HepG2 (cell line): ENCODE data around the gene AMBRA1. TPM values are rescaled to one million over a fixed set of nuclear protein-coding genes. Genes with fewer than 3 reads are reported as not detected.

ENCODE experiments used
- ATAC-seq: fragments of 200-7000 bp; cut with Tn5 transposase; 3 replicates; pipeline ENCODE4 v1.9.1; 2020; ENCODE audit warnings: mild to moderate bottlenecking, moderate library complexity
- BruUV-seq: library from RNA; stranded (reverse); fragments of 400-500 nt; replicated peaks from 2 replicates; lab custom pipeline; 2021; lab: Mats Ljungman, UMichigan
- CTCF ChIA-PET: fragments of 300-600 bp; formaldehyde crosslinking; extraction: SDS; loops from one replicate; lab custom pipeline; 2021; ENCODE audit warnings: low total read pairs, inconsistent platforms, low intra/inter-chr PET ratio; lab: Yijun Ruan, JAX
- POLR2A ChIA-PET: fragments of 350-600 bp; sonication (Branson Sonifier 250); formaldehyde crosslinking; loops from one replicate; lab custom pipeline; 2020; ENCODE audit warnings: antibody characterized with exemption, inconsistent platforms; lab: Yijun Ruan, JAX
- DNase-seq: peaks from one replicate; pipeline ENCODE4 v3.0.0-alpha.2; 2015; ENCODE audit warnings: low spot score
- FAIRE-seq: peaks from 3 replicates; lab custom pipeline; 2011; peaks lifted over from hg19 to GRCh38; lab: Jason Lieb, UNC
- H2AFZ ChIP-seq: one replicate; pipeline ENCODE4 v1.6.1; 2011; ENCODE audit warnings: low read length, inconsistent platforms
- H3K27ac ChIP-seq: fragments of 300-600 bp; 3 replicates; pipeline ENCODE4 v1.8.0; 2011; ENCODE audit warnings: mixed run types, mild to moderate bottlenecking, mixed read lengths, low read length, inconsistent platforms; ENCODE audit not compliant: insufficient read depth; ENCODE audit errors: extremely low read length
- H3K27me3 ChIP-seq, 2 experiments: fragments of 200-600 bp in 1 of 2; 2 replicates in 1 of 2; 3 replicates in 1 of 2; pipeline versions ENCODE4 v1.6.0 to v1.8.0; 2011; ENCODE audit warnings: low read length in 2 of 2, mild to moderate bottlenecking in 2 of 2, moderate library complexity in 2 of 2, inconsistent platforms in 1 of 2; ENCODE audit not compliant: insufficient read depth in 2 of 2, control insufficient read depth in 1 of 2
- H3K36me3 ChIP-seq, 2 experiments: fragments of 200-600 bp in 1 of 2; replicated peaks in 1 of 2; 2 replicates in 1 of 2; 3 replicates in 1 of 2; pipeline versions ENCODE4 v1.5.1 to v1.8.0; 2011; ENCODE audit warnings: low read length in 2 of 2, inconsistent platforms in 1 of 2; ENCODE audit not compliant: insufficient read depth in 2 of 2, control insufficient read depth in 1 of 2
- H3K4me1 ChIP-seq: 2 replicates; pipeline ENCODE4 v1.5.1; 2012; ENCODE audit warnings: low read length, inconsistent platforms; ENCODE audit not compliant: insufficient read depth
- H3K4me2 ChIP-seq: 2 replicates; pipeline ENCODE4 v1.6.0; 2011; ENCODE audit warnings: low read depth, low read length, inconsistent platforms
- H3K4me3 ChIP-seq, 3 experiments: fragments of 200-600 bp in 1 of 3; sonication (generic), shearing (Covaris generic) in 1 of 3; replicated peaks in 1 of 3; 2 replicates each; pipeline ENCODE4 v1.5.1; 2011 to 2016; ENCODE audit warnings: low read length in 3 of 3, inconsistent platforms in 2 of 3, low read depth in 2 of 3, mild to moderate bottlenecking in 2 of 3, control low read depth in 1 of 3, mixed read lengths in 1 of 3; ENCODE audit not compliant: insufficient read depth in 1 of 3
- H3K79me2 ChIP-seq: one replicate; pipeline ENCODE4 v1.6.1; 2011; ENCODE audit warnings: low read length, inconsistent platforms; ENCODE audit not compliant: insufficient read depth
- H3K9ac ChIP-seq: 2 replicates; pipeline ENCODE4 v1.6.0; 2011; ENCODE audit warnings: mild to moderate bottlenecking, low read depth, low read length, inconsistent platforms; ENCODE audit not compliant: insufficient read depth
- H3K9me3 ChIP-seq: 2 replicates; pipeline ENCODE4 v1.5.1; 2012; ENCODE audit warnings: mild to moderate bottlenecking, low read length
- H4K20me1 ChIP-seq: 2 replicates; pipeline ENCODE4 v1.6.0; 2011; ENCODE audit warnings: inconsistent platforms, mild to moderate bottlenecking, low read length, moderate library complexity; ENCODE audit not compliant: insufficient read depth
- SRSF9 ChIP-seq: fragments of 200-400 bp; formaldehyde crosslinking; IDR thresholded peaks from 2 replicates; pipeline ENCODE4 v1.6.1; 2018; ENCODE audit warnings: borderline replicate concordance, mild to moderate bottlenecking, low read depth, low read length; ENCODE audit not compliant: insufficient read depth, poor library complexity, severe bottlenecking
- YEATS2 ChIP-seq: sonication (generic); formaldehyde crosslinking; IDR thresholded peaks from 2 replicates; pipeline ENCODE4 v1.4.0; 2020; ENCODE audit warnings: missing genetic modification reagents, borderline replicate concordance
- ZNF687 ChIP-seq: sonication (generic); formaldehyde crosslinking; IDR thresholded peaks from 2 replicates; pipeline ENCODE4 v1.5.1; 2020; ENCODE audit warnings: mild to moderate bottlenecking, missing genetic modification reagents, moderate library complexity
- WGBS: methylation state at CpG from one replicate; pipeline ENCODE4 v1.1.6; 2017; ENCODE audit warnings: low lambda C conversion rate; 5-methylcytosine and 5-hydroxymethylcytosine counted together
- in situ Hi-C: cut with HindIII; loops from 2 replicates; pipeline ENCODE4 v1.10.0; 2017; ENCODE audit warnings: low pct_unique_long_range_greater_than_20kb; ENCODE audit not compliant: extremely low pct_ligation_motif_present
- intact Hi-C: fragments of 100-400 bp; cut with micrococcal nuclease; formaldehyde crosslinking; loops from one replicate; pipeline ENCODE4 v1.10.0; 2022; ENCODE audit not compliant: unreplicated experiment
- polyA plus RNA-seq, 8 experiments: library from polyadenylated mRNA; depleted of rRNA in 3 of 8; stranded (reverse) in 7 of 8; unstranded in 1 of 8; fragments of >200 nt; fragmentation: Illumina TruSeq in 4 of 8; extraction: Trizol in 4 of 8; gene quantifications; 2 replicates each; pipeline versions ENCODE4 v1.2.1 to v1.2.3, GENCODE V29; 2011 to 2016; ENCODE audit warnings: low read depth in 4 of 8, missing spikeins in 1 of 8, mixed read lengths in 1 of 8; ENCODE audit not compliant: insufficient read depth in 1 of 8
- total RNA-seq, 5 experiments: library from RNA; depleted of rRNA; stranded (reverse); fragments of >200 nt; fragmentation: Illumina TruSeq; extraction: Trizol; gene quantifications; 2 replicates each; pipeline ENCODE4 v1.2.3, GENCODE V29; 2016; ENCODE audit warnings: low read depth in 1 of 5

The AMBRA1 gene
- total and polyA plus RNA-seq, 2 of the 13 experiments (the other 11 are each of a cell fraction or from before 2014, with no cell fraction given), result 15.7 to 26.0 TPM

GRCh38 chr11:46383974-46384701 is 209.7 kb downstream of the AMBRA1 start (continued):
- no peak for TF ChIP-seq SRSF9

GRCh38 chr11:46383404-46383758 is 210.4 kb downstream of the AMBRA1 start:
- peaks cover 51% of the 10 kb centered on the region for H3K4me1 ChIP-seq
- H3K9me3 ChIP-seq, result no peaks in the 10 kb centered on the region
- 86% methylated on average over 7 of the region's 7 CpGs for WGBS
- H3K4me2 ChIP-seq, result no peak overlapping the region
- DNase-seq (no peak), ATAC-seq (no peak), FAIRE-seq (no peak)
- no TSS peak for BruUV-seq
- H3K9ac ChIP-seq, result no peak overlapping the region
- in situ Hi-C loops (no loop called here), intact Hi-C loops (no loop called here)
- ChIA-PET POLR2A (interaction anchor here (0.6 to 1.2 kb wide), 4 partner anchors 9 to 171 kb away, joined by 3 to 9 read pairs (median 4); partner anchors contain the start of gene CHRM4), CTCF (no interaction called here)
- no peak overlapping the region for H2AFZ ChIP-seq
- no peak for TF ChIP-seq ZNF687
- TF ChIP-seq YEATS2 (CRISPR knock-in tag), result 0 out of 2 replicates have a peak, but pooled peaks have one; percentile 1
- H3K27me3 ChIP-seq, result peaks cover 0 to 11% of the 10 kb centered on the region in 2 experiments; a peak in 3 of 5 replicates
- H3K27ac ChIP-seq, result no peak overlapping the region
- no peak overlapping the region for H3K4me3 ChIP-seq
- peaks cover 4% of the 10 kb centered on the region for H3K79me2 ChIP-seq
- peaks cover 8% of the 10 kb centered on the region for H4K20me1 ChIP-seq
- 0 out of 5 replicates have a peak, but pooled peaks cover 0 to 1% of the 10 kb centered on the region in 2 experiments for H3K36me3 ChIP-seq
